RWPE2 (cell line): ENCODE results near the gene MASP2.
"Not testable (repeated sequence)": the region's sequence is repeated elsewhere in the genome, so short reads cannot be mapped to it uniquely, and the experiment has no call there.

Source experiments
- ATAC-seq: fragments of 200-7000 bp; cut with Tn5 transposase; 3 replicates; pipeline ENCODE4 v1.9.1; 2021; ENCODE audit warnings: low read depth
- DNase-seq: peaks from one replicate; pipeline ENCODE4 v3.0.0-alpha.2; 2020; ENCODE audit warnings: low spot score
- H3K27ac ChIP-seq: fragments of 450-650 bp; 2 replicates; pipeline ENCODE4 v1.5.1; 2017; ENCODE audit warnings: mild to moderate bottlenecking; ENCODE audit not compliant: poor library complexity, severe bottlenecking
- H3K27me3 ChIP-seq: fragments of 250-450 bp; sonication (Bioruptor Pico); 2 replicates; pipeline ENCODE4 v1.5.1; 2021; ENCODE audit warnings: mild to moderate bottlenecking, moderate library complexity; ENCODE audit not compliant: insufficient read depth, poor library complexity, severe bottlenecking
- H3K36me3 ChIP-seq: fragments of 250-450 bp; sonication (Bioruptor Pico); 2 replicates; pipeline ENCODE4 v1.5.1; 2020; ENCODE audit warnings: low read depth, mild to moderate bottlenecking, moderate library complexity
- H3K4me1 ChIP-seq: fragments of 250-450 bp; sonication (Bioruptor Pico); 2 replicates; pipeline ENCODE4 v1.5.1; 2021; ENCODE audit warnings: mild to moderate bottlenecking, moderate library complexity; ENCODE audit not compliant: insufficient read depth, poor library complexity, severe bottlenecking
- H3K4me3 ChIP-seq: fragments of 250-450 bp; sonication (Bioruptor Pico); 2 replicates; pipeline ENCODE4 v1.5.1; 2021; ENCODE audit warnings: mild to moderate bottlenecking, moderate library complexity; ENCODE audit not compliant: severe bottlenecking
- H3K9me3 ChIP-seq: fragments of 250-450 bp; sonication (Bioruptor Pico); 2 replicates; pipeline ENCODE4 v1.5.1; 2021; ENCODE audit warnings: mild to moderate bottlenecking, moderate library complexity; ENCODE audit not compliant: severe bottlenecking
- CTCF ChIP-seq: fragments of 450-650 bp; IDR thresholded peaks from one replicate; pipeline ENCODE4 v1.5.1; 2017; ENCODE audit warnings: mild to moderate bottlenecking, moderate library complexity; ENCODE audit not compliant: poor library complexity, severe bottlenecking

MASP2 gene

GRCh38 chr1:11024154-11024873 is 22.7 kb downstream of the MASP2 start:
- no peak overlapping the region for H3K4me3 ChIP-seq
- peak overlapping the region; percentile 28 for H3K27ac ChIP-seq
- H3K4me1 ChIP-seq = peaks cover 12% of the 10 kb centered on the region
- peaks cover 76% of the 10 kb centered on the region for H3K36me3 ChIP-seq
- no peak for DNase-seq
- ATAC-seq = no peak
- TF ChIP-seq CTCF = no peak
- no peaks in the 10 kb centered on the region for H3K27me3 ChIP-seq
- no peaks in the 10 kb centered on the region for H3K9me3 ChIP-seq

DNA sequence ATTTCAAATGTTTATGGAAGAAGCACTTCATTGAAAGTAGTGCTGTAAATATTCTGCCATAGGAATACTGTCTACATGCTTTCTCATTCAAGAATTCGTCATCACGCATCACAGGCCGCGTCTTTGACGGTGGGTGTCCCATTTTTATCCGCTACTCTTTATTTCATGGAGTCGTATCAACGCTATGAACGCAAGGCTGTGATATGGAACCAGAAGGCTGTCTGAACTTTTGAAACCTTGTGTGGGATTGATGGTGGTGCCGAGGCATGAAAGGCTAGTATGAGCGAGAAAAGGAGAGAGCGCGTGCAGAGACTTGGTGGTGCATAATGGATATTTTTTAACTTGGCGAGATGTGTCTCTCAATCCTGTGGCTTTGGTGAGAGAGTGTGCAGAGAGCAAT is 23.8 kb downstream of the MASP2 start:
- no peak overlapping the region for H3K27ac ChIP-seq

DNA sequence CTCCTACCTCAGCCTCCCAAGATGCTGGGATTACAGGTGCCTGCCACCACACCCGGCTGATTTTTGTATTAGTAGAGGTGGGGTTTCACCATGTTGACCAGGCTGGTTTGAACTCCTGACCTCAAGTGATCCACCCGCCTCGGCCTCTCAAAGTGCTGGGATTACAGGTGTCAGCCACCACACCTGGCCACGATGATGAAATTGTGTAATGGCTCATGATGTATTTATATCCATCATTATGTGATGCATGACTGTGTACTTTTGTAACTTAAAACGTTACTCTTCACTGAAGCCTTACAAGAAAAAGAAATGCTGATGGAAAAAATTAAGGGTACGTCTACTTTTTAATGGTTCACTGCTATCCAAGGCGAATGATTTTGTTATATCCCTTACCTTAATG is 27.1 kb downstream of the MASP2 start:
- no peaks in the 10 kb centered on the region for H3K27me3 ChIP-seq
- no peak for TF ChIP-seq CTCF
- peaks cover under 1% of the 10 kb centered on the region for H3K4me1 ChIP-seq
- no peak for DNase-seq
- no peak overlapping the region for H3K4me3 ChIP-seq
- no peak for ATAC-seq
- H3K36me3 ChIP-seq = peaks cover 99% of the 10 kb centered on the region
- no peaks in the 10 kb centered on the region for H3K9me3 ChIP-seq
- H3K27ac ChIP-seq = no peak overlapping the region

More for the DNA sequence above, 23.8 kb downstream of the MASP2 start:
- peaks cover 12% of the 10 kb centered on the region for H3K4me1 ChIP-seq
- H3K4me3 ChIP-seq = no peak overlapping the region
- ATAC-seq (no peak), DNase-seq (no peak)
- H3K36me3 ChIP-seq = peaks cover 87% of the 10 kb centered on the region
- no peak for TF ChIP-seq CTCF
- H3K9me3 ChIP-seq = no peaks in the 10 kb centered on the region
- H3K27me3 ChIP-seq = no peaks in the 10 kb centered on the region

DNA sequence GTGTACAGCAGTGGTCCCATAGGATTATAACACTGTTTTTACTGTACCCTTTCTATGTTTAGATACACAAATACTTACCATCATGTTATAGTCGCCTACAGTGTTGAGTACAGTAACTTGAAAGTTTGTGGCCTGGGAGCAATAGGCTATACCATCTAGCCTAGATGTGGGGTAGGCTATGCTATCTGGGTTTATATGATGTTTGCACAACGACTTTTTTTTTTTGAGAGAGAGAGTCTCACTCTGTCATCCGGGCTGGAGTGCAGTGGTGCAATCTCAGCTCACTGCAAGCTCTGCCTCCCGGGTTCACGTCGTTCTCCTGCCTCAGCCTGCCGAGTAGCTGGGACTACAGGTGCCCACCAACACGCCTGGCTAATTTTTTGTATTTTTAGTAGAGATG is 27.7 kb downstream of the MASP2 start:
- not testable (repeated sequence) for H3K4me1 ChIP-seq, DNase-seq, H3K4me3 ChIP-seq, H3K27ac ChIP-seq, ATAC-seq, H3K27me3 ChIP-seq, H3K9me3 ChIP-seq
- H3K36me3 ChIP-seq = peaks cover 99% of the 10 kb centered on the region

- Histone ChIP-seq H3K4me1 (peaks cover 14% of the 10 kb centered on the region), H3K36me3 (peaks cover 51% of the 10 kb centered on the region), H3K27me3 (no peaks in the 10 kb centered on the region), H3K9me3 (no peaks in the 10 kb centered on the region), H3K27ac (peak overlapping the region; percentile 63), H3K4me3 (peak overlapping the region; percentile 89)
- DNase-seq = no peak
- ATAC-seq = peak; percentile 29
- TF ChIP-seq CTCF = no peak
These were observed 33.9 kb downstream of the MASP2 start for GRCh38 chr1:11013160-11013531.
